ENCODE measurements around the gene IRGC. TPM values are rescaled to one million over a fixed set of nuclear protein-coding genes. Genes with fewer than 3 reads are reported as not detected.

Gene IRGC
- total RNA-seq = not detected in 2 replicates

DNA sequence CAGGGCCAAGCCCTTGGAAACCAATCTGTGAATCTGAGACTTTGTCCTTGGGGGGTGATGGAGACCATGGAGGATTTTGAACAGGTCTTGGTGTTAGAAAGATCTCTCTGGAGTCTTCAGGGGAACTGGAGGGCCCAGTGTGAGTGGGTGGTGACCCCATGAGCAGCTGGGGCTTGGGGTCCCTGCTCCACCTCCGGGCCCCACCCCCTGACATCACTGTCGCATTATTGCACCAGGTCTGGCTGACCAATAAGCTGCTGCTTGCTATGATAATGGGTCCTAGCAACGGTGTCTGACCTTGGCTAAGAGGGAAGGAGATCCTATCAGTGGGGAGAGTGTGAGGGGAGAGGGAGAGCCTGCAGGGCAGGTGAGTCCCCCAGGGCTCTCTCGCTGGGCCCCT, at the start of gene IRGC:
Gene IRGC, plus strand, starts transcription at position 301 of the 400 bp plus-strand sequence. CDS start 2,483 bp downstream, outside the sequence.

GRCh38 chr19:43754503-43755255, 38.8 kb downstream of the IRGC start, which contains the start of gene SMG9:
Gene SMG9 (minus strand): TSS chr19:43754962. CDS start chr19:43750741, 4,221 bp downstream.

Other genes starting within 250 kb of the IRGC start
- gene PHLDB3, start 211.3 kb upstream of the IRGC start, total RNA-seq = 4.0 and 15.2 TPM in 2 replicates
- 74.8 and 85.9 TPM in 2 replicates for gene ETHE1, start 188.9 kb upstream of the IRGC start, total RNA-seq
- gene ZNF575, start 182.9 kb upstream of the IRGC start, total RNA-seq = not detected in 2 replicates
- gene XRCC1, start 140.5 kb upstream of the IRGC start, total RNA-seq = 42.4 and 50.7 TPM in 2 replicates
- 11.3 and 19.6 TPM in 2 replicates for gene PINLYP, start 140.3 kb upstream of the IRGC start, total RNA-seq
- 5.2 and 7.4 TPM in 2 replicates for gene IRGQ, start 119.9 kb upstream of the IRGC start, total RNA-seq
- 9.6 and 14.1 TPM in 2 replicates for gene ZNF576, start 119.5 kb upstream of the IRGC start, total RNA-seq
- gene SRRM5, start 104.0 kb upstream of the IRGC start, total RNA-seq = not detected in 2 replicates
- gene ZNF428, start 96.4 kb upstream of the IRGC start, total RNA-seq = 27.7 and 40.1 TPM in 2 replicates
- 2.6 and 3.5 TPM in 2 replicates for gene CADM4, start 76.2 kb upstream of the IRGC start, total RNA-seq
- 125 and 126 TPM in 2 replicates for gene PLAUR, start 45.9 kb upstream of the IRGC start, total RNA-seq
- 10.6 and 12.4 TPM in 2 replicates for gene SMG9, start 38.9 kb downstream of the IRGC start, total RNA-seq
- gene KCNN4, start 64.9 kb downstream of the IRGC start, total RNA-seq = 0.89 and 1.7 TPM in 2 replicates
- not detected in 2 replicates for gene LYPD5, start 86.4 kb downstream of the IRGC start, total RNA-seq
- 0.86 and 10.6 TPM in 2 replicates for gene ZNF283, start 111.2 kb downstream of the IRGC start, total RNA-seq
- 1.2 and 2.0 TPM in 2 replicates for gene ZNF404, start 167.9 kb downstream of the IRGC start, total RNA-seq
- 5.8 and 6.4 TPM in 2 replicates for gene ZNF45, start 219.2 kb downstream of the IRGC start, total RNA-seq
- 1.2 and 2.3 TPM in 2 replicates for gene ZNF221, start 235.2 kb downstream of the IRGC start, total RNA-seq

Data from myometrial cell (primary cell).